Fibroblast of pulmonary artery (primary cell): Measurements from ENCODE around the gene RASGRF1.

Source experiments
- DNase-seq: peaks from one replicate; pipeline ENCODE4 v3.0.0-alpha.2; 2010; ENCODE audit warnings: low read depth
- H3K4me3 ChIP-seq: replicated peaks from 2 replicates; pipeline ENCODE4 v1.5.1; 2011; ENCODE audit warnings: low read depth, mild to moderate bottlenecking, control low read depth, low read length, moderate library complexity
- TF ChIP-seq, protein P1 (sequence below): IDR thresholded peaks from 2 replicates; pipeline ENCODE4 v1.5.1; 2011; ENCODE audit warnings: mild to moderate bottlenecking, control low read depth, low read length, inconsistent platforms; ENCODE audit errors: missing control alignments

RASGRF1 gene

DNA sequence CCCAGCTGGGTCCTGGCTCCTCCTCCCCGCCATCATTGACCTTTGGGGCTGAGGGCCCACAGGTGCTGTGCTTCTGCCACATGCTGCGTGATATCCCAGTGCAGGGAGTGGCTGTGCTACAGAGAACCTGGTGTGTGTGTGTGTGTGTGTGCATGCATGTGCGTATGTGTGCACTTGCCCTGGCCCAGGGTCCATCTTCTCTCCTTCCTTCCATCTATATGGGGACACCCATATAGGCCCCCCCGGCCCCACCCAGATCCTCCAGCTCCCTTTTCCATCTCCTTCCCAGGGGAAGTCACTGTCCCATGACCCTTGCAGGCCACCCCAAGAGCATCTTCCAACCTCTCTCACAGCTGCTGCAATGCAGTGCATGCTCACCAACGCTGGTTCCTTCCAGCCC is 12.6 kb downstream of the RASGRF1 start:
- TF ChIP-seq, protein P1, sequence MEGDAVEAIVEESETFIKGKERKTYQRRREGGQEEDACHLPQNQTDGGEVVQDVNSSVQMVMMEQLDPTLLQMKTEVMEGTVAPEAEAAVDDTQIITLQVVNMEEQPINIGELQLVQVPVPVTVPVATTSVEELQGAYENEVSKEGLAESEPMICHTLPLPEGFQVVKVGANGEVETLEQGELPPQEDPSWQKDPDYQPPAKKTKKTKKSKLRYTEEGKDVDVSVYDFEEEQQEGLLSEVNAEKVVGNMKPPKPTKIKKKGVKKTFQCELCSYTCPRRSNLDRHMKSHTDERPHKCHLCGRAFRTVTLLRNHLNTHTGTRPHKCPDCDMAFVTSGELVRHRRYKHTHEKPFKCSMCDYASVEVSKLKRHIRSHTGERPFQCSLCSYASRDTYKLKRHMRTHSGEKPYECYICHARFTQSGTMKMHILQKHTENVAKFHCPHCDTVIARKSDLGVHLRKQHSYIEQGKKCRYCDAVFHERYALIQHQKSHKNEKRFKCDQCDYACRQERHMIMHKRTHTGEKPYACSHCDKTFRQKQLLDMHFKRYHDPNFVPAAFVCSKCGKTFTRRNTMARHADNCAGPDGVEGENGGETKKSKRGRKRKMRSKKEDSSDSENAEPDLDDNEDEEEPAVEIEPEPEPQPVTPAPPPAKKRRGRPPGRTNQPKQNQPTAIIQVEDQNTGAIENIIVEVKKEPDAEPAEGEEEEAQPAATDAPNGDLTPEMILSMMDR = no peak
- DNase-seq = no peak

DNA sequence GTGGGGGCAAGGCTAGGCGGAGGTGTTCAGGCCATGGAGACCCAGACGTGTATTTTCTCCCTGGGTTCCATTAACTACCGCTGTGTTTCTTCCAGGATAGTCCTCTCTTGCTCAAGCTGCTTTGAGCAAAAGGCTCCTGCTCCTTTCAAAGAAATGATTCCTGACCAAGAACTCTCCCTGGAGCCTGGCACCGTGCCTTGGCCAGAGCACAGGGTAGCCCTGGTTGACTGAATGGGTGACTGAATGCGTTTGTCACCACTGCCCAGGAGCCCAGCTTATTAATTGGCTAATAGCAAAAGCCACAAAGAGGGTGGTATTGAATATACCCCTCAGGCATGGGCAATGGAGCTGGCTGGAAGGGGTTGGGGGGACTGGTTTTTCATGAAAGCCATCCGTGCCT is 13.9 kb downstream of the RASGRF1 start:
- DNase-seq = no peak
- TF ChIP-seq, protein P1 = no peak
- no peak overlapping the region for H3K4me3 ChIP-seq

More for the DNA sequence above, 12.6 kb downstream of the RASGRF1 start:
- H3K4me3 ChIP-seq = no peak overlapping the region

DNA sequence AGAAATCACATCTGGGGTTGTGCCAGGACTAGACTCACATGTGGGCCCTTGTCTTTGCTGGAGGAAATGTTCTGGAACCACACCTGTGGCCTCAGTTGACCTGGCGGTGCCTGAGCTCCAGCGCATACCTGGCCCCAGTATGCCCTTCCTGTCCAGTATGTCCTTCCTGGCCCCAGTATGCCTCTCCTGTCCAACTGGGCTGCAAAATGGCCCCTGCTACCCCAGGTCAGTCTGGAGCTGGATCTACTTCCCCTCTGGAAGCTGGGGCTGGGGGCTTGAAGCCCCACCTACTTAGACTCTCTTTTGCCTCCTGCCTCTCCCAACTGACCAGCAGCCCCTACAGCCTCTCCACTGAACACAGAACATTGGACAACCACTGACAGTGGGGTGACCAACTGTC is 15.3 kb downstream of the RASGRF1 start:
- TF ChIP-seq, protein P1 = no peak
- no peak overlapping the region for H3K4me3 ChIP-seq
- DNase-seq = no peak

DNA sequence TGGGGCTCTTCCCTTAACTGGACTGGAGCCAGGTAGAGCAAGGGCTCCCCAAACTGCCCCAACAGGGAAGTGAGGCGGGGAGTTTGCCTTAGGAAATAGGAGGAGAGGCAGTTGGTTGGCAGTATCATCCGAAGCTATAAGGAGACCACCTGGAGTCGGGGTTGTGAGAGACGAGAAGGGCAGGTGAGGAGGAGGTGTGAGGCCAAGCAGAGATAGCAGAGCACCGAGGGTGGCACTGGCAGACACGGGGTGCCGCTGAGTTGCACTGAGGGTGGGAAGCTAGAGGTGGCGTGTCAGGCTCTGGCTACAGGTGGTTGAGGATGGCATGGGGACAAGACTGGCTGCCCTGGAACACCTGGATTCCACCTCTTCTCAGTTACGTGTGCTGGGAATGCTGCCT is 17.2 kb downstream of the RASGRF1 start:
- TF ChIP-seq, protein P1 = no peak
- H3K4me3 ChIP-seq = no peak overlapping the region
- no peak for DNase-seq

DNA sequence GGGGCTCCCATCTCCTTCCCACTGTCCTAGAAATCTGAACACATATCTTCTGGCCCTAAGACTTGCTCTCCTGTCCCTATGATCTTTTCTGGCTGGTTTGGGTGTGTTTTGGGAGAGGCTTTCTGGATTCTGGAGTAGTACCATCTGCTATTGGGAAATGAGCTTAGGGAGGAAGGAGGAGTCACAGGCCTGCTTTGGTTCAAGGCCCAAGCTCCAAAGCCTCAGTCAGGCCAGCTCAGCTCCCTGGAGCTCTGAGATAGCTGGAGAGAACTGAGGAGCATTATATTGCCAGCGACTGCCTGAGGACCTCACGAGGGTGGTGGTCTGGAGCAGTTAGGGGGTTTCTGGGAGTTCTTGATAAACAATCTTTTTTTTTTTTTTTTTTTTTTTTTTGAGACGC is 18.7 kb downstream of the RASGRF1 start:
- DNase-seq = no peak
- no peak overlapping the region for H3K4me3 ChIP-seq
- TF ChIP-seq, protein P1 = no peak

DNA sequence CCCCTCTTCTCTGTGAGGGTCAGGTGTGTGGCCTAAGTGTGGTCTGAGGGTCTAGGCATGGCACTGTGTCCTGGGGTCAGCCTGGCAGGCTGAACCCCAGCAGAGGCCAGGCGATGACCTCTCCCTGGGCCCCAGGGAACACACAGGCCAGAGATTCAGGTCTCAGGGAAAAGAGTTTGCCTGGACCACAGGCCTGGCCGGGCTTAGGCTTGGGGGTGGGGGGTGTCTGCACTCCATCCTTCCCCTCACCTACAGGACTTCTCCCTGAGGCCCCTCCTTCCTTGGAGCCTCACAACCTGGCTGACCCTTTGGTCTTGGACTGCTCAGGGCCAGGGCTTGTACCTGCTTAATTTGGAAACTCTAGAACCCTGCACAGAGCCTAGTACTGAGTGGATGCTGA is 21.8 kb downstream of the RASGRF1 start:
- no peak for DNase-seq
- TF ChIP-seq, protein P1 = no peak
- H3K4me3 ChIP-seq = no peak overlapping the region

DNA sequence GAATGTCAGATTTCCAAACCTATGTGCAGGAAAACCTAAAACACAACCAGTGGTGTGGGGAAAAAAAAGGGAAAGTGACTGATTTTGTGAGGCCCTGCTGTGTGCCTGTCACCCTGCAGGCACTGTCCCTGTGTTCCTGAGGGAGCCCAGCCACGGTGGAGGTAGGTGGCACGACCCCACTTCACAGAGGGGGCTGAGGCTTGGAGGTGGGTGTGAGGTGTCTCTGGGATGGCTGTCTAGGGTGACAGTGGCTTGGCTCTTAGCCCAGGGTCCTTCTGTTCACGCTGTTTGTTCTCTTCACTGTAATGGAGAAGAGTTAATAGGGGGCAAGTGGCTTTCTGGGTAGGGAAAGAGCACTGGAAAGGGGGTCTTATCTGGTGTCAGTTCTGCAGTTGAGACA is 22.6 kb downstream of the RASGRF1 start:
- H3K4me3 ChIP-seq = no peak overlapping the region
- DNase-seq = no peak
- TF ChIP-seq, protein P1 = no peak
